ENCODE data around the gene PCCB. TPM values are rescaled to one million over a fixed set of nuclear protein-coding genes. Genes with fewer than 3 reads are reported as not detected.
"Not testable (repeated sequence)": the region's sequence is repeated elsewhere in the genome, so short reads cannot be mapped to it uniquely, and the experiment has no call there.

Gene PCCB
- total RNA-seq, 2 donors from 2014 or later: 14.5 to 26.4 TPM

DNA sequence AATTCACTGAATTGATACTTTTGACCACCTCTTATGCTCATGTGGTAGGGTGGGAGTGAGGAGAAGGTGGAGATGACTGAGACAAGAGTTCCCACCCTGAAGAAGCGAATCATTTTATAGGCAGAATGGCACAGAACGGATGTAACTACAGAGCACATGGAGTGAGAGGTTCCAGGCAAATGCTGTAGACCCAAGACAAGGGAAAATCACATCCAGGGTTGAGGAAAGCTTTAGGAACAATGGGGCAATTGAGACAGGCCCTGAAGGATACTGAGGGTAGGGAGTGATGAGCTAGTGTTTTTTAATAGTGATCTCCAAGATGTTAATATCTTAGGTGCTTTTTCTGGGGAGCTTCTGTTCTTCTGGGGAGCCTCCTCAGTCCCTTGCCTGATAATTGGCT, 8.1 kb downstream of the PCCB start:
- DNase-seq: no peak
- no peak overlapping the region for H3K27ac ChIP-seq
- H3K9me3 ChIP-seq: no peaks in the 10 kb centered on the region
- H3K36me3 ChIP-seq (replicated peaks in 1 of 2; ENCODE audit: insufficient read depth in 1 of 2, low read depth in 2 of 2): peaks cover 0 to 12% of the 10 kb centered on the region in 2 donors
- intact Hi-C loops (cut with DNase I): no loop called here
- no peak for ATAC-seq
- no peaks in the 10 kb centered on the region for H3K4me1 ChIP-seq
- H3K27me3 ChIP-seq: no peaks in the 10 kb centered on the region
- 86 to 91% methylated on average over 2 of the region's 2 CpGs for WGBS, 2 donors
- no peak overlapping the region for H3K4me3 ChIP-seq
- TF ChIP-seq, protein P1, sequence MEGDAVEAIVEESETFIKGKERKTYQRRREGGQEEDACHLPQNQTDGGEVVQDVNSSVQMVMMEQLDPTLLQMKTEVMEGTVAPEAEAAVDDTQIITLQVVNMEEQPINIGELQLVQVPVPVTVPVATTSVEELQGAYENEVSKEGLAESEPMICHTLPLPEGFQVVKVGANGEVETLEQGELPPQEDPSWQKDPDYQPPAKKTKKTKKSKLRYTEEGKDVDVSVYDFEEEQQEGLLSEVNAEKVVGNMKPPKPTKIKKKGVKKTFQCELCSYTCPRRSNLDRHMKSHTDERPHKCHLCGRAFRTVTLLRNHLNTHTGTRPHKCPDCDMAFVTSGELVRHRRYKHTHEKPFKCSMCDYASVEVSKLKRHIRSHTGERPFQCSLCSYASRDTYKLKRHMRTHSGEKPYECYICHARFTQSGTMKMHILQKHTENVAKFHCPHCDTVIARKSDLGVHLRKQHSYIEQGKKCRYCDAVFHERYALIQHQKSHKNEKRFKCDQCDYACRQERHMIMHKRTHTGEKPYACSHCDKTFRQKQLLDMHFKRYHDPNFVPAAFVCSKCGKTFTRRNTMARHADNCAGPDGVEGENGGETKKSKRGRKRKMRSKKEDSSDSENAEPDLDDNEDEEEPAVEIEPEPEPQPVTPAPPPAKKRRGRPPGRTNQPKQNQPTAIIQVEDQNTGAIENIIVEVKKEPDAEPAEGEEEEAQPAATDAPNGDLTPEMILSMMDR (IDR thresholded peaks at IDR 0.05): no peak
- TF ChIP-seq POLR2A (IDR thresholded peaks at IDR 0.05): no peak

DNA sequence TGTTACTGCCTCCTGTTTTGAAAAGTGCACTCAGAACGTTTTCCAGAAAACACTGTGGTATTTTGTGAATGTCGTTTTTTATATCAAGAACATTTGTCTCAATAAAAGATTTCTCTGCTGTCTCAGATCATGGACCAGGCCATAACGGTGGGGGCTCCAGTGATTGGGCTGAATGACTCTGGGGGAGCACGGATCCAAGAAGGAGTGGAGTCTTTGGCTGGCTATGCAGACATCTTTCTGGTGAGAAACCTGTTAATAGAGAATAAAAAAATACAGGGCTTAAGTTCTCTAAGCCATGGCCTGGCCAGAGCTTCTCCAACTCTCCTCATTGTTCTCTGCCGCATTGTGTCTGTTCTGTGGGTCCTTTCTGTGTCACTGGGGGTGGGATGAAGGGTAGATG, 11.7 kb downstream of the PCCB start:
- DNase-seq (no peak), ATAC-seq (no peak)
- no peak overlapping the region for H3K4me3 ChIP-seq
- no peaks in the 10 kb centered on the region for H3K27me3 ChIP-seq
- no peaks in the 10 kb centered on the region for H3K4me1 ChIP-seq
- 68 to 71% methylated on average over 5 of the region's 5 CpGs for WGBS, 2 donors
- no peak overlapping the region for H3K27ac ChIP-seq
- TF ChIP-seq POLR2A (IDR thresholded peaks at IDR 0.05): no peak
- TF ChIP-seq, protein P1 (IDR thresholded peaks at IDR 0.05): no peak
- intact Hi-C loops (cut with DNase I): no loop called here
- H3K9me3 ChIP-seq: no peaks in the 10 kb centered on the region
- peaks cover 0 to 12% of the 10 kb centered on the region in 2 donors for H3K36me3 ChIP-seq (replicated peaks in 1 of 2; ENCODE audit: insufficient read depth in 1 of 2, low read depth in 2 of 2)

DNA sequence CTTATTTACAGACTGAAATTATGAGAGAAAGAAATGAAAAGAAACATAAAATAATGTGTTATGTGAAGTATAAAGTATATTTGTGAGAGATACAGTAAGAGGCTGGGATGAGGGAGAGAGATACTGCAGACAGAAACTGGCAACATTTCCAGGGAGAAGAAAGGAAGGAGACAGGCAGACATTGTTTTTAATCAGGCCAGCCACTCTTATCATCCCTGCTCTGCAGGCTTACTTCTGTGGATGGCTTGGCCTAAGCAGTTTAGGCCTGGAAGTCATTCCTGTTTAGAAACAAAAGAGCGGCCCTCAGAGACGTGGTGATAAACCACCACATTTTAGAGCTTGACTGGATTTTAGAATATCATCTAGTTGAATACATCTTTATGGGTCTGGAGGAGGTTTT, 12.4 kb downstream of the PCCB start:
- no peaks in the 10 kb centered on the region for H3K4me1 ChIP-seq
- no peaks in the 10 kb centered on the region for H3K27me3 ChIP-seq
- ATAC-seq (no peak), DNase-seq (no peak)
- H3K36me3 ChIP-seq (replicated peaks in 1 of 2; ENCODE audit: insufficient read depth in 1 of 2, low read depth in 2 of 2): peaks cover 0 to 12% of the 10 kb centered on the region in 2 donors
- H3K9me3 ChIP-seq: no peaks in the 10 kb centered on the region
- H3K4me3 ChIP-seq: no peak overlapping the region
- TF ChIP-seq, protein P1 (IDR thresholded peaks at IDR 0.05): no peak
- no peak for TF ChIP-seq POLR2A (IDR thresholded peaks at IDR 0.05)
- WGBS, 2 donors: 89 to 94% methylated on average over 2 of the region's 2 CpGs
- H3K27ac ChIP-seq: no peak overlapping the region
- intact Hi-C loops (cut with DNase I): no loop called here

DNA sequence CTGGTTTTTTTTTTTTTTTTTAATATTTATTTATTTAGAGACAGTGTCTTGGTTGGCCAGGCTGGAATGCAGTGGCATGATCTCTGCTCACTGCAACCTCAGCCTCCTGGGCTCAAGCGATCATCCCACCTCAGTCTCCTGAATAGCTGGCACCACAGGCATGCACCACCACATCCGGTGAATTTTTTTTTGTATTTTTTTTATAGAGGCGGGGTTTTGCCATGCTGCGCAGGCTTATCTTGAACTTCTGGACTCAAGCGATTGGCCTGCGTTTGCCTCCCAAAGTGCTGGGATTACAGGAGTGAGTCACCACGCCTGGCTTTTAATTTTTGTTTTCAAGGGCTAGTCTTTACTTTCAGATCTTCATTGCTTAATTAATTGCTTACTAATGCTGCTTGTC, 13.1 kb downstream of the PCCB start:
- intact Hi-C loops (cut with DNase I): no loop called here
- Histone ChIP-seq H3K4me1 (no peaks in the 10 kb centered on the region), H3K36me3 (replicated peaks in 1 of 2; ENCODE audit: insufficient read depth in 1 of 2, low read depth in 2 of 2) (peaks cover 0 to 10% of the 10 kb centered on the region in 2 donors), H3K4me3 (no peak overlapping the region), H3K27me3 (no peaks in the 10 kb centered on the region), H3K9me3 (no peaks in the 10 kb centered on the region), H3K27ac (no peak overlapping the region)
- no peak for ATAC-seq
- TF ChIP-seq, protein P1 (IDR thresholded peaks at IDR 0.05): no peak
- TF ChIP-seq POLR2A (IDR thresholded peaks at IDR 0.05): no peak
- no peak for DNase-seq
- 98% methylated on average over 7 of the region's 7 CpGs for WGBS, 2 donors

DNA sequence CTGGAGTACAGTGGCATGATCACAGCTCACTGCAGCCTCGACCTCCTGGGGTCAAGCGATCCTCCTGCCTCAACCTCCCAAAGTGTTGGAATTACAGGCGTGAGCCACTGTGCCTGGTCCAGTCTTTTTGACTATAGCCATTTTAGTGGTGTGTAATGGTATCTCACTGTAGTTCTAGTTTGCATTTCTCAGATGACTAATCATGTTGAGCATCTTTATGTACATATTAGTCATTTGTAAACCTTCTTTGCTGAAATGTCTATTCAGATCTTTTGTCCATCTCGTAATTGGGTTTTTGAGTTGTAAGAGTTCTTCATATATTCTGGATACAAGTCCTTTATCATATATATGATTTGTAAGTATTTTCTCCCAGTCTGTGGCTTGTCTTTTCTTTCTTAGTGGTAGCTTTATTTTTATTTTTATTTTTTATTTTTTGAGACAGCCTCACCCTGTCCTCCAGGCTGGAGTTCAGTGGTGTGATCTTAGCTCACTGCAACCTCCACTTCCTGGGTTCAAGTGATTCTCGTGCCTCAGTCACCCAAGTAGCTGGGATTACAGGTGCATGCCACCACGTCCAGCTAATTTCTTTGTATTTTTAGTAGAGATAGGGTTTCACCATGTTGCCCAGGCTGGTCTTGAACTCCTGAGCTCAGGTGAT, 16.5 kb downstream of the PCCB start:
- 89 to 91% methylated on average over 6 of the region's 6 CpGs for WGBS, 2 donors
- ATAC-seq; H3K4me3 ChIP-seq; H3K9me3 ChIP-seq; intact Hi-C loops (cut with DNase I); DNase-seq; H3K4me1 ChIP-seq; H3K27ac ChIP-seq; H3K27me3 ChIP-seq; H3K36me3 ChIP-seq (replicated peaks in 1 of 2; ENCODE audit: insufficient read depth in 1 of 2, low read depth in 2 of 2): not testable (repeated sequence)

All from body of pancreas (tissue), 4 donors.